Tibial nerve (tissue), 4 donors: ENCODE measurements around the gene ARMH1.

Experiments used
- EP300 ChIP-seq, 2 donors: sonication (generic); formaldehyde crosslinking; IDR thresholded peaks; one replicate each; pipeline ENCODE4 v1.6.1; 2017; ENCODE audit warnings: antibody characterized with exemption in 2 of 2, mild to moderate bottlenecking in 1 of 2
- POLR2A ChIP-seq, 2 donors: fragments of 450-650 bp; IDR thresholded peaks; one replicate each; pipeline ENCODE4 v1.6.1; 2017; ENCODE audit warnings: antibody characterized with exemption in 2 of 2, mild to moderate bottlenecking in 2 of 2, moderate library complexity in 2 of 2
- TF ChIP-seq, protein P1 (sequence below), 5 experiments: fragments of 200-600 bp in 3 of 5; fragments of 450-650 bp in 2 of 5; sonication (generic) in 3 of 5; IDR thresholded peaks; one replicate each; pipeline ENCODE4 v1.5.1; 2016 to 2019; ENCODE audit warnings: antibody characterized with exemption in 5 of 5, mild to moderate bottlenecking in 3 of 5, moderate library complexity in 2 of 5

DNA sequence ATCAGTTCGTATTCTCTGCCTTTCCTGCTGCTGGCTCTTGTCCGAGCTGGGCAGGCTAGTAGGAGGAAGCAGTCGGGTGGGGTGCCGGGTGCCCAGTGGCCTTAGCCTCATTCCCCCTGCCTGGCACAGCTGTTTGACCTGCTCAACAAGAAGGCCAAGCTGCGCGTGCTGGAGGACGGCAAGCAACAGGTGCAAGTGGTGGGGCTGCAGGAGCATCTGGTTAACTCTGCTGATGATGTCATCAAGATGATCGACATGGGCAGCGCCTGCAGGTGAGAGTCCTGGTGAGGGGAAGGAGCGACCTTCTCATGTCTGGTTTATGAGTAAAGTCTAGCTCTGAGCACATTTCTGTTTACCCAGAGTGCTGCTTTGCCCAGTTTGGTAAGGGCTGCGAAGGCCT is 84.6 kb downstream of the ARMH1 start:
- TF ChIP-seq EP300 (IDR thresholded peaks at IDR 0.05) (no peak), POLR2A (IDR thresholded peaks at IDR 0.05) (no peak)
- TF ChIP-seq, protein P1, sequence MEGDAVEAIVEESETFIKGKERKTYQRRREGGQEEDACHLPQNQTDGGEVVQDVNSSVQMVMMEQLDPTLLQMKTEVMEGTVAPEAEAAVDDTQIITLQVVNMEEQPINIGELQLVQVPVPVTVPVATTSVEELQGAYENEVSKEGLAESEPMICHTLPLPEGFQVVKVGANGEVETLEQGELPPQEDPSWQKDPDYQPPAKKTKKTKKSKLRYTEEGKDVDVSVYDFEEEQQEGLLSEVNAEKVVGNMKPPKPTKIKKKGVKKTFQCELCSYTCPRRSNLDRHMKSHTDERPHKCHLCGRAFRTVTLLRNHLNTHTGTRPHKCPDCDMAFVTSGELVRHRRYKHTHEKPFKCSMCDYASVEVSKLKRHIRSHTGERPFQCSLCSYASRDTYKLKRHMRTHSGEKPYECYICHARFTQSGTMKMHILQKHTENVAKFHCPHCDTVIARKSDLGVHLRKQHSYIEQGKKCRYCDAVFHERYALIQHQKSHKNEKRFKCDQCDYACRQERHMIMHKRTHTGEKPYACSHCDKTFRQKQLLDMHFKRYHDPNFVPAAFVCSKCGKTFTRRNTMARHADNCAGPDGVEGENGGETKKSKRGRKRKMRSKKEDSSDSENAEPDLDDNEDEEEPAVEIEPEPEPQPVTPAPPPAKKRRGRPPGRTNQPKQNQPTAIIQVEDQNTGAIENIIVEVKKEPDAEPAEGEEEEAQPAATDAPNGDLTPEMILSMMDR (IDR thresholded peaks at IDR 0.05): no peak
